ENCODE data around the gene MGAT3.

DNA sequence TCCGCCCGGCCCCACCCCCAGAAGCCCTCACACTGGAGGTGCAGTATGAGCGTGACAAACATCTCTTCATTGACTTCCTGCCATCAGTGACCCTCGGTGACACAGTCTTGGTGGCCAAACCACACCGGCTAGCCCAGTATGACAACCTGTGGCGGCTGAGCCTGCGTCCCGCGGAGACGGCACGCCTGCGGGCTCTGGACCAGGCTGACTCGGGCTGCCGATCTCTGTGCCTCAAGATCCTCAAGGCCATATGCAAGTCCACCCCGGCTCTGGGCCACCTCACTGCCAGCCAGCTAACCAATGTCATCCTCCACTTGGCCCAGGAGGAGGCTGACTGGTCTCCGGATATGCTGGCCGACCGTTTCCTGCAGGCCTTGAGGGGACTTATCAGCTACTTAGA, 57.0 kb downstream of the MGAT3 start:
- TF ChIP-seq, protein P1, sequence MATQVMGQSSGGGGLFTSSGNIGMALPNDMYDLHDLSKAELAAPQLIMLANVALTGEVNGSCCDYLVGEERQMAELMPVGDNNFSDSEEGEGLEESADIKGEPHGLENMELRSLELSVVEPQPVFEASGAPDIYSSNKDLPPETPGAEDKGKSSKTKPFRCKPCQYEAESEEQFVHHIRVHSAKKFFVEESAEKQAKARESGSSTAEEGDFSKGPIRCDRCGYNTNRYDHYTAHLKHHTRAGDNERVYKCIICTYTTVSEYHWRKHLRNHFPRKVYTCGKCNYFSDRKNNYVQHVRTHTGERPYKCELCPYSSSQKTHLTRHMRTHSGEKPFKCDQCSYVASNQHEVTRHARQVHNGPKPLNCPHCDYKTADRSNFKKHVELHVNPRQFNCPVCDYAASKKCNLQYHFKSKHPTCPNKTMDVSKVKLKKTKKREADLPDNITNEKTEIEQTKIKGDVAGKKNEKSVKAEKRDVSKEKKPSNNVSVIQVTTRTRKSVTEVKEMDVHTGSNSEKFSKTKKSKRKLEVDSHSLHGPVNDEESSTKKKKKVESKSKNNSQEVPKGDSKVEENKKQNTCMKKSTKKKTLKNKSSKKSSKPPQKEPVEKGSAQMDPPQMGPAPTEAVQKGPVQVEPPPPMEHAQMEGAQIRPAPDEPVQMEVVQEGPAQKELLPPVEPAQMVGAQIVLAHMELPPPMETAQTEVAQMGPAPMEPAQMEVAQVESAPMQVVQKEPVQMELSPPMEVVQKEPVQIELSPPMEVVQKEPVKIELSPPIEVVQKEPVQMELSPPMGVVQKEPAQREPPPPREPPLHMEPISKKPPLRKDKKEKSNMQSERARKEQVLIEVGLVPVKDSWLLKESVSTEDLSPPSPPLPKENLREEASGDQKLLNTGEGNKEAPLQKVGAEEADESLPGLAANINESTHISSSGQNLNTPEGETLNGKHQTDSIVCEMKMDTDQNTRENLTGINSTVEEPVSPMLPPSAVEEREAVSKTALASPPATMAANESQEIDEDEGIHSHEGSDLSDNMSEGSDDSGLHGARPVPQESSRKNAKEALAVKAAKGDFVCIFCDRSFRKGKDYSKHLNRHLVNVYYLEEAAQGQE (IDR thresholded peaks at IDR 0.05; ENCODE audit: borderline replicate concordance) = no peak
- TF ChIP-seq CTCF (IDR thresholded peaks at IDR 0.05; ENCODE audit: poor library complexity, severe bottlenecking) (no peak), EZH2 (IDR thresholded peaks at IDR 0.05; ENCODE audit: borderline replicate concordance, insufficient read depth, low read length, poor library complexity, severe bottlenecking) (no peak), POLR2AphosphoS5 (IDR thresholded peaks at IDR 0.05) (no peak), RAD21 (conservative IDR thresholded peaks at IDR 0.05) (no peak), EP300 (conservative IDR thresholded peaks at IDR 0.05; ENCODE audit: poor library complexity, severe bottlenecking) (no peak), TAF1 (IDR thresholded peaks at IDR 0.05; ENCODE audit: low read depth) (no peak), MXI1 (conservative IDR thresholded peaks at IDR 0.05; ENCODE audit: poor library complexity, severe bottlenecking) (no peak), SMC3 (conservative IDR thresholded peaks at IDR 0.05; ENCODE audit: poor library complexity) (no peak)

All from neural cell (in vitro differentiated cells).